H9 (cell line): ENCODE measurements around the gene TMEM59. TPM values are rescaled to one million over a fixed set of nuclear protein-coding genes. Genes with fewer than 3 reads are reported as not detected.

Source experiments
- DNase-seq: peaks from one replicate; pipeline ENCODE4 v3.0.0-alpha.2; 2017
- H2AFZ ChIP-seq: one replicate; pipeline ENCODE4 v1.6.1; 2013; ENCODE audit warnings: mild to moderate bottlenecking, low read length, control low read depth, moderate library complexity
- H2AK5ac ChIP-seq: 2 replicates; pipeline ENCODE4 v1.6.1; 2013; ENCODE audit warnings: low read length, control low read depth, mixed read lengths; ENCODE audit not compliant: insufficient read length
- H2BK120ac ChIP-seq: one replicate; pipeline ENCODE4 v1.6.1; 2013; ENCODE audit warnings: low read depth, mild to moderate bottlenecking, low read length, control low read depth, inconsistent platforms; ENCODE audit not compliant: poor library complexity, severe bottlenecking
- H2BK12ac ChIP-seq: 2 replicates; pipeline ENCODE4 v1.6.1; 2013; ENCODE audit warnings: low read length, control low read depth, mixed read lengths, low read depth; ENCODE audit not compliant: insufficient read length
- H2BK15ac ChIP-seq: 2 replicates; pipeline ENCODE4 v1.6.1; 2013; ENCODE audit warnings: low read depth, low read length, control low read depth
- H2BK20ac ChIP-seq: one replicate; pipeline ENCODE4 v1.6.1; 2013; ENCODE audit warnings: low read depth, mild to moderate bottlenecking, low read length, control low read depth, inconsistent platforms; ENCODE audit not compliant: poor library complexity, severe bottlenecking
- H2BK5ac ChIP-seq: 2 replicates; pipeline ENCODE4 v1.6.1; 2013; ENCODE audit warnings: low read length, control low read depth, mixed read lengths; ENCODE audit not compliant: insufficient read length
- H3K14ac ChIP-seq: 2 replicates; pipeline ENCODE4 v1.6.1; 2013; ENCODE audit warnings: low read length, control low read depth; ENCODE audit not compliant: insufficient read depth
- H3K18ac ChIP-seq: 2 replicates; pipeline ENCODE4 v1.6.1; 2013; ENCODE audit warnings: low read depth, mild to moderate bottlenecking, mixed read lengths, low read length, control low read depth; ENCODE audit not compliant: insufficient read length
- H3K23ac ChIP-seq: 2 replicates; pipeline ENCODE4 v1.6.1; 2013; ENCODE audit warnings: low read length, control low read depth, mixed read lengths, low read depth; ENCODE audit not compliant: insufficient read length
- H3K23me2 ChIP-seq: 2 replicates; pipeline ENCODE4 v1.6.1; 2013; ENCODE audit warnings: low read depth, mild to moderate bottlenecking, mixed read lengths, low read length, control low read depth; ENCODE audit not compliant: insufficient read length, poor library complexity, severe bottlenecking
- H3K27ac ChIP-seq: 2 replicates; pipeline ENCODE4 v1.5.1; 2013; ENCODE audit warnings: low read length, control low read depth, mixed read lengths, low read depth; ENCODE audit not compliant: insufficient read length
- H3K27me3 ChIP-seq: 2 replicates; pipeline ENCODE4 v1.6.1; 2013; ENCODE audit warnings: low read length, control low read depth, inconsistent platforms; ENCODE audit not compliant: insufficient read depth
- H3K4ac ChIP-seq: 2 replicates; pipeline ENCODE4 v1.6.1; 2013; ENCODE audit warnings: low read depth, mild to moderate bottlenecking, control low read depth, inconsistent platforms, low read length, moderate library complexity
- H3K4me1 ChIP-seq: 2 replicates; pipeline ENCODE4 v1.6.1; 2013; ENCODE audit warnings: low read length, control low read depth, inconsistent platforms; ENCODE audit not compliant: insufficient read depth
- H3K4me2 ChIP-seq: 2 replicates; pipeline ENCODE4 v1.6.1; 2013; ENCODE audit warnings: low read length, control low read depth, mixed read lengths; ENCODE audit not compliant: insufficient read length, insufficient read depth
- H3K56ac ChIP-seq: 2 replicates; pipeline ENCODE4 v1.6.1; 2013; ENCODE audit warnings: low read depth, mild to moderate bottlenecking, mixed read lengths, low read length, control low read depth; ENCODE audit not compliant: insufficient read length
- H3K79me1 ChIP-seq: 2 replicates; pipeline ENCODE4 v1.6.1; 2013; ENCODE audit warnings: low read depth, mild to moderate bottlenecking, moderate library complexity, low read length, control low read depth, inconsistent platforms; ENCODE audit not compliant: insufficient read depth, poor library complexity, severe bottlenecking
- H3K79me2 ChIP-seq: 2 replicates; pipeline ENCODE4 v1.6.1; 2013; ENCODE audit warnings: low read length, control low read depth, inconsistent platforms; ENCODE audit not compliant: insufficient read depth
- H3K9ac ChIP-seq: 2 replicates; pipeline ENCODE4 v1.6.1; 2013; ENCODE audit warnings: low read length, control low read depth, mixed read lengths; ENCODE audit not compliant: insufficient read length; ENCODE audit errors: extremely low read depth
- H3K9me3 ChIP-seq: one replicate; pipeline ENCODE4 v1.6.1; 2013; ENCODE audit warnings: low read depth, low read length, inconsistent platforms; ENCODE audit not compliant: control insufficient read depth
- H3T11ph ChIP-seq: one replicate; pipeline ENCODE4 v1.6.1; 2013; ENCODE audit warnings: mild to moderate bottlenecking, low read length, control low read depth, inconsistent platforms
- H4K20me1 ChIP-seq: one replicate; pipeline ENCODE4 v1.6.1; 2013; ENCODE audit not compliant: control insufficient read depth, insufficient read length, insufficient read depth
- H4K5ac ChIP-seq: 2 replicates; pipeline ENCODE4 v1.6.1; 2013; ENCODE audit warnings: low read depth, mild to moderate bottlenecking, mixed read lengths, low read length, control low read depth; ENCODE audit not compliant: insufficient read length
- H4K8ac ChIP-seq: replicated peaks from 2 replicates; pipeline ENCODE4 v1.6.1; 2013; ENCODE audit warnings: low read length, control low read depth, mixed read lengths, low read depth; ENCODE audit not compliant: insufficient read length
- H4K91ac ChIP-seq: 2 replicates; pipeline ENCODE4 v1.6.1; 2013; ENCODE audit warnings: low read depth, mild to moderate bottlenecking, moderate library complexity, mixed read lengths, low read length, control low read depth; ENCODE audit not compliant: insufficient read length
- H3K27ac Mint-ChIP-seq, 3 experiments: 2 replicates in 2 of 3; 3 replicates in 1 of 3; pipeline ENCODE4 v1.8.0; 2020 to 2021; ENCODE audit warnings: mixed read lengths in 3 of 3, mild to moderate bottlenecking in 1 of 3, moderate library complexity in 1 of 3
- H3K27me3 Mint-ChIP-seq: 2 replicates; pipeline ENCODE4 v1.8.0; 2021; ENCODE audit warnings: low read depth, mild to moderate bottlenecking, moderate library complexity, mixed read lengths
- H3K36me3 Mint-ChIP-seq, 3 experiments: 2 replicates in 2 of 3; 3 replicates in 1 of 3; pipeline ENCODE4 v1.8.0; 2020 to 2021; ENCODE audit warnings: low read depth in 3 of 3, mixed read lengths in 3 of 3; ENCODE audit not compliant: insufficient read depth in 1 of 3
- H3K4me1 Mint-ChIP-seq, 2 experiments: 2 replicates each; pipeline ENCODE4 v1.8.0; 2020; ENCODE audit warnings: mixed read lengths in 2 of 2
- H3K4me3 Mint-ChIP-seq, 2 experiments: 2 replicates in 1 of 2; 3 replicates in 1 of 2; pipeline ENCODE4 v1.8.0; 2020 to 2021; ENCODE audit warnings: mild to moderate bottlenecking in 2 of 2, mixed read lengths in 2 of 2, moderate library complexity in 1 of 2
- H3K9me3 Mint-ChIP-seq, 2 experiments: 2 replicates in 1 of 2; 3 replicates in 1 of 2; pipeline ENCODE4 v1.8.0; 2020; ENCODE audit warnings: mild to moderate bottlenecking in 2 of 2, mixed read lengths in 2 of 2, moderate library complexity in 1 of 2
- WGBS: extraction: QIAGEN DNeasy Blood & Tissue Kit; methylation state at CpG from one replicate; pipeline ENCODE4 v1.1.7; 2013; ENCODE audit warnings: missing lambda C conversion rate, low lambda C conversion rate, mixed read lengths; ENCODE audit not compliant: insufficient read length; ENCODE audit errors: extremely low coverage; 5-methylcytosine and 5-hydroxymethylcytosine counted together
- total RNA-seq: library from RNA; stranded (reverse); gene quantifications from 2 replicates; pipeline ENCODE4 v1.2.1, GENCODE V29; 2021
- TF ChIP-seq, protein P1 (sequence below): fragments of 200-600 bp; sonication (generic); conservative IDR thresholded peaks from 3 replicates; pipeline ENCODE4 v1.8.0; 2021; ENCODE audit warnings: antibody characterized with exemption, mild to moderate bottlenecking

The TMEM59 gene
- total RNA-seq, 1 experiment from 2014 or later: 111 TPM

DNA sequence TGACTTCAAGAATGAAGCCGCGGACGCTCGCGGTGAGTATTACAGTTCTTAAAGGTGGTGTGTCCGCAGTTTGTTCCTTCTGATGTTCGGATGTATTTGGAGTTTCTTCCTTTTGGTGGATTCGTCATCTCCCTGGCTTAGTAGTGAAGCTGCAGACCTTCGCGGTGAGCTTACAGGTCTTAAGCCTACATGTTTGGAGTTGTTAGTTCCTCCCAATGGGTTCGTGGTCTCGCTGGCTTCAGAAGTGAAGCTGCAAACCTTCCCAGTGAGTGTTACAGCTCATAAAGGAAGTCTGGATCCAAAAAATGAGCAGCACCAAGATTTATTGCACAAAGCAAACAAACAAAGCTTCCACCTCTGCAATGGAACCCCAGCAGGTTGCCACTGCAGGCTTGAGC is 49.8 kb downstream of the TMEM59 start:
- no peak overlapping the region for H4K91ac ChIP-seq
- H3K9me3 ChIP-seq: no peaks in the 10 kb centered on the region
- H2BK15ac ChIP-seq: no peak overlapping the region
- no peaks in the 10 kb centered on the region for H3K79me2 ChIP-seq
- H3K23me2 ChIP-seq: no peaks in the 10 kb centered on the region
- H3K9ac ChIP-seq: no peak overlapping the region
- H3K18ac ChIP-seq: no peak overlapping the region
- Mint-ChIP-seq H3K27me3 (peaks cover 9% of the 10 kb centered on the region), H3K36me3 (no peaks in the 10 kb centered on the region; a peak in 1 of 7 replicates), H3K4me3 (no peak overlapping the region), H3K4me1 (no peaks in the 10 kb centered on the region), H3K9me3 (peaks cover 8 to 11% of the 10 kb centered on the region in 2 experiments; a peak in 4 of 5 replicates), H3K27ac (no peak overlapping the region)
- H2BK5ac ChIP-seq: no peak overlapping the region
- no peak overlapping the region for H2BK12ac ChIP-seq
- H3K23ac ChIP-seq: no peak overlapping the region
- no peak overlapping the region for H2AK5ac ChIP-seq
- H4K5ac ChIP-seq: no peak overlapping the region
- no peaks in the 10 kb centered on the region for H3K79me1 ChIP-seq
- no peak overlapping the region for H3K4ac ChIP-seq
- H3K27ac ChIP-seq: no peak overlapping the region
- H3K56ac ChIP-seq: no peak overlapping the region
- no peaks in the 10 kb centered on the region for H4K20me1 ChIP-seq
- no peak overlapping the region for H2BK20ac ChIP-seq
- H3K4me2 ChIP-seq: no peak overlapping the region
- H3K4me1 ChIP-seq: no peaks in the 10 kb centered on the region
- TF ChIP-seq, protein P1, sequence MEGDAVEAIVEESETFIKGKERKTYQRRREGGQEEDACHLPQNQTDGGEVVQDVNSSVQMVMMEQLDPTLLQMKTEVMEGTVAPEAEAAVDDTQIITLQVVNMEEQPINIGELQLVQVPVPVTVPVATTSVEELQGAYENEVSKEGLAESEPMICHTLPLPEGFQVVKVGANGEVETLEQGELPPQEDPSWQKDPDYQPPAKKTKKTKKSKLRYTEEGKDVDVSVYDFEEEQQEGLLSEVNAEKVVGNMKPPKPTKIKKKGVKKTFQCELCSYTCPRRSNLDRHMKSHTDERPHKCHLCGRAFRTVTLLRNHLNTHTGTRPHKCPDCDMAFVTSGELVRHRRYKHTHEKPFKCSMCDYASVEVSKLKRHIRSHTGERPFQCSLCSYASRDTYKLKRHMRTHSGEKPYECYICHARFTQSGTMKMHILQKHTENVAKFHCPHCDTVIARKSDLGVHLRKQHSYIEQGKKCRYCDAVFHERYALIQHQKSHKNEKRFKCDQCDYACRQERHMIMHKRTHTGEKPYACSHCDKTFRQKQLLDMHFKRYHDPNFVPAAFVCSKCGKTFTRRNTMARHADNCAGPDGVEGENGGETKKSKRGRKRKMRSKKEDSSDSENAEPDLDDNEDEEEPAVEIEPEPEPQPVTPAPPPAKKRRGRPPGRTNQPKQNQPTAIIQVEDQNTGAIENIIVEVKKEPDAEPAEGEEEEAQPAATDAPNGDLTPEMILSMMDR: no peak
- no peak overlapping the region for H2AFZ ChIP-seq
- no peak overlapping the region for H4K8ac ChIP-seq
- H3K14ac ChIP-seq: no peak overlapping the region
- no peak for DNase-seq
- H3T11ph ChIP-seq: no peak overlapping the region
- H2BK120ac ChIP-seq: no peak overlapping the region
- H3K27me3 ChIP-seq: no peaks in the 10 kb centered on the region
- no CpG with 5 or more reads among the region's 12 CpGs for WGBS
